Posterior vena cava (tissue), 2 donors: ENCODE data around the gene IL1F10. TPM values are rescaled to one million over a fixed set of nuclear protein-coding genes. Genes with fewer than 3 reads are reported as not detected.

Source experiments
- DNase-seq: peaks from one replicate; pipeline ENCODE4 v3.0.0-alpha.2; 2020; ENCODE audit warnings: low spot score
- intact Hi-C, 2 donors: fragments of 100-400 bp; cut with DNase I; formaldehyde crosslinking; loops; one replicate each; pipeline versions ENCODE4 v1.14.1 to v1.14.2; 2022 to 2023
- total RNA-seq, 2 donors: library from RNA; stranded (reverse); fragmentation: NEBNext Ultra II Directional; extraction: Animal tissue kit (Norgen Biotek cat#: 25700); gene quantifications; one replicate each; pipeline ENCODE4 v1.2.1, GENCODE V29; 2021
- donor health status: DM: yes; HTN: yes; CAD: no.
- donor health status: DM: yes; HTN: yes; CAD: no.

Gene IL1F10
- total RNA-seq, 2 donors from 2014 or later, result not detected

GRCh38 chr2:113058411-113058994 is 9.3 kb upstream of the IL1F10 start:
- intact Hi-C loops, result no loop called here
- DNase-seq, result no peak

- DNase-seq, result no peak
- intact Hi-C loops, result no loop called here
These were observed 8.5 kb upstream of the IL1F10 start, which contains the start of gene IL36RN for GRCh38 chr2:113058998-113059960. Gene IL36RN, plus strand, starts transcription at chr2:113059198. Its CDS starts 241 bp downstream, at chr2:113059439.

- DNase-seq, result no peak
- intact Hi-C loops, result no loop called here
These were observed 7.4 kb upstream of the IL1F10 start for GRCh38 chr2:113060396-113060795.

- intact Hi-C loops, result no loop called here
- no peak for DNase-seq
These were observed 7.0 kb upstream of the IL1F10 start for GRCh38 chr2:113060796-113061195.

- intact Hi-C loops, result no loop called here
- no peak for DNase-seq
These were observed 6.5 kb upstream of the IL1F10 start for GRCh38 chr2:113061241-113061640.

- DNase-seq, result no peak
- intact Hi-C loops, result no loop called here
These were observed 5.6 kb upstream of the IL1F10 start for GRCh38 chr2:113061896-113062770.

GRCh38 chr2:113064281-113064680 is 3.5 kb upstream of the IL1F10 start:
- intact Hi-C loops, result no loop called here

GRCh38 chr2:113064898-113065297 is 2.9 kb upstream of the IL1F10 start:
- intact Hi-C loops, result no loop called here
- no peak for DNase-seq

More at GRCh38 chr2:113064281-113064680, 3.5 kb upstream of the IL1F10 start:
- DNase-seq, result no peak

GRCh38 chr2:113068249-113068648 is 479 bp downstream of the IL1F10 start:
- intact Hi-C loops, result no loop called here
- no peak for DNase-seq

- intact Hi-C loops, result no loop called here
- no peak for DNase-seq
These were observed 1.1 kb downstream of the IL1F10 start for GRCh38 chr2:113068706-113069485.

GRCh38 chr2:113069676-113070605 is 2.2 kb downstream of the IL1F10 start:
- intact Hi-C loops, result no loop called here
- DNase-seq, result no peak

- intact Hi-C loops, result no loop called here
- DNase-seq, result no peak
These were observed 2.8 kb downstream of the IL1F10 start for GRCh38 chr2:113070606-113070975.

GRCh38 chr2:113072584-113072983 is 4.8 kb downstream of the IL1F10 start:
- DNase-seq, result no peak
- intact Hi-C loops, result no loop called here

- intact Hi-C loops, result no loop called here
- no peak for DNase-seq
These were observed 5.6 kb downstream of the IL1F10 start for GRCh38 chr2:113073325-113073834.

- intact Hi-C loops, result no loop called here
- no peak for DNase-seq
These were observed 7.3 kb downstream of the IL1F10 start for GRCh38 chr2:113075030-113075429.

GRCh38 chr2:113075600-113075999 is 7.8 kb downstream of the IL1F10 start:
- intact Hi-C loops, result no loop called here
- no peak for DNase-seq

- no peak for DNase-seq
- intact Hi-C loops, result no loop called here
These were observed 9.3 kb downstream of the IL1F10 start for GRCh38 chr2:113076954-113077669.
